GM19452 (cell line): ENCODE data around the gene SPDYE2B.
"Not testable (repeated sequence)": the region's sequence is repeated elsewhere in the genome, so short reads cannot be mapped to it uniquely, and the experiment has no call there.

ENCODE experiments used
- ATAC-seq: cut with Tn5 transposase; IDR thresholded peaks from one replicate; pipeline ENCODE4 v1.9.1; 2021; ENCODE audit not compliant: unreplicated experiment

SPDYE2B gene

GRCh38 chr7:102642691-102643090 lies 7.4 kb upstream of the SPDYE2B start, which contains the start of gene UPK3BL1:
Gene UPK3BL1, minus strand, starts transcription at chr7:102642791. Its CDS starts 50 bp downstream, at chr7:102642741.
- not testable (repeated sequence) for ATAC-seq

- not testable (repeated sequence) for ATAC-seq
Measured at GRCh38 chr7:102643404-102643803, 6.7 kb upstream of the SPDYE2B start.

GRCh38 chr7:102647813-102648212 lies 2.3 kb upstream of the SPDYE2B start:
- not testable (repeated sequence) for ATAC-seq

GRCh38 chr7:102664765-102665164 lies 14.6 kb downstream of the SPDYE2B start:
- not testable (repeated sequence) for ATAC-seq

- not testable (repeated sequence) for ATAC-seq
Measured at GRCh38 chr7:102666850-102667249, 16.7 kb downstream of the SPDYE2B start.

- ATAC-seq: not testable (repeated sequence)
Measured at GRCh38 chr7:102667523-102667922, 17.4 kb downstream of the SPDYE2B start.

GRCh38 chr7:102671166-102671955 lies 21.2 kb downstream of the SPDYE2B start, which contains the start of gene POLR2J2:
Gene POLR2J2, minus strand, starts transcription at chr7:102671663. Its CDS starts 62 bp downstream, at chr7:102671601.
- ATAC-seq: peak; percentile 71

- peak; percentile 35 for ATAC-seq
Measured at GRCh38 chr7:102671956-102672307, 21.8 kb downstream of the SPDYE2B start.

- ATAC-seq: not testable (repeated sequence)
Measured at GRCh38 chr7:102673447-102674067, 23.4 kb downstream of the SPDYE2B start.

GRCh38 chr7:102675545-102675944 lies 25.4 kb downstream of the SPDYE2B start:
- not testable (repeated sequence) for ATAC-seq

GRCh38 chr7:102680780-102681179 lies 30.7 kb downstream of the SPDYE2B start:
- ATAC-seq: not testable (repeated sequence)

- not testable (repeated sequence) for ATAC-seq
Measured at GRCh38 chr7:102682560-102682959, 32.4 kb downstream of the SPDYE2B start.

- peak; percentile 68 for ATAC-seq
Measured at GRCh38 chr7:102688299-102689036, 38.3 kb downstream of the SPDYE2B start.

GRCh38 chr7:102689436-102690282 lies 39.5 kb downstream of the SPDYE2B start:
- ATAC-seq: peak; percentile 69

GRCh38 chr7:102690602-102691001 lies 40.5 kb downstream of the SPDYE2B start:
- ATAC-seq: not testable (repeated sequence)

- not testable (repeated sequence) for ATAC-seq
Measured at GRCh38 chr7:102694008-102694407, 43.9 kb downstream of the SPDYE2B start.

- peak; percentile 61 for ATAC-seq
Measured at GRCh38 chr7:102695033-102695552, 45.0 kb downstream of the SPDYE2B start.

GRCh38 chr7:102696009-102696408 lies 45.9 kb downstream of the SPDYE2B start:
- ATAC-seq: not testable (repeated sequence)

- not testable (repeated sequence) for ATAC-seq
Measured at GRCh38 chr7:102697642-102698512, 47.8 kb downstream of the SPDYE2B start.
